T-cell (primary cell): ENCODE measurements around the gene MAP4K4. TPM values are rescaled to one million over a fixed set of nuclear protein-coding genes. Genes with fewer than 3 reads are reported as not detected.

Experiments
- ATAC-seq, 4 experiments: fragments of 200-7000 bp in 3 of 4; fragments of 150-1000 bp in 1 of 4; cut with Tn5 transposase; replicated peaks in 1 of 4; 1 replicate in 3 of 4; 2 replicates in 1 of 4; pipeline ENCODE4 v1.10.0; 2021; ENCODE audit warnings: moderate library complexity in 3 of 4, mild to moderate bottlenecking in 2 of 4, moderate number of reproducible peaks in 1 of 4
- CTCF ChIA-PET, 2 donors: fragments of 300-600 bp; sonication (Branson Sonifier 250); formaldehyde crosslinking; loops; one replicate each; lab custom pipeline; 2022; ENCODE audit warnings: antibody characterized with exemption in 2 of 2; lab: Charles Lee
- POLR2A ChIA-PET, 2 donors: fragments of 300-600 bp; sonication (Branson Sonifier 250); formaldehyde crosslinking; loops; one replicate each; lab custom pipeline; 2022; ENCODE audit warnings: antibody characterized with exemption in 2 of 2; lab: Charles Lee
- DNase-seq, 35 experiments: peaks; one replicate each; pipeline versions ENCODE4 v3.0.0 to v3.0.0-alpha.2; 2013 to 2023
- H3K27ac ChIP-seq: one replicate; pipeline ENCODE4 v1.5.1; 2013; ENCODE audit warnings: low read length
- H3K27me3 ChIP-seq, 2 experiments: replicated peaks in 1 of 2; 1 replicate in 1 of 2; 2 replicates in 1 of 2; pipeline versions ENCODE4 v1.6.1 to v1.7.0; 2013; ENCODE audit warnings: low read length in 1 of 2, mixed read lengths in 1 of 2; ENCODE audit not compliant: control insufficient read depth in 2 of 2, insufficient read depth in 2 of 2; ENCODE audit errors: extremely low read depth in 1 of 2
- H3K36me3 ChIP-seq, 2 donors: 1 replicate in 1 of 2; 2 replicates in 1 of 2; pipeline versions ENCODE4 v1.6.1 to v1.7.0; 2013; ENCODE audit warnings: low read length in 1 of 2; ENCODE audit not compliant: control insufficient read depth in 2 of 2, insufficient read depth in 1 of 2; ENCODE audit errors: extremely low read depth in 1 of 2
- H3K4me1 ChIP-seq, 2 experiments: 1 replicate in 1 of 2; 2 replicates in 1 of 2; pipeline versions ENCODE4 v1.6.1 to v1.7.0; 2013; ENCODE audit warnings: low read length in 2 of 2, mixed read lengths in 1 of 2; ENCODE audit not compliant: insufficient read depth in 2 of 2, control insufficient read depth in 1 of 2; ENCODE audit errors: extremely low read depth in 1 of 2
- H3K4me3 ChIP-seq, 2 donors: 1 replicate in 1 of 2; 2 replicates in 1 of 2; pipeline versions ENCODE4 v1.5.1 to v1.7.0; 2013; ENCODE audit warnings: mild to moderate bottlenecking in 2 of 2, low read length in 1 of 2, moderate library complexity in 1 of 2; ENCODE audit not compliant: control insufficient read depth in 1 of 2; ENCODE audit errors: extremely low read depth in 1 of 2
- H3K9me3 ChIP-seq: 2 replicates; pipeline ENCODE4 v1.7.0; 2013
- H3K27ac Mint-ChIP-seq, 2 donors: one replicate each; pipeline ENCODE4 v1.8.0; 2020 to 2021; ENCODE audit warnings: mild to moderate bottlenecking in 2 of 2, mixed read lengths in 2 of 2
- H3K27me3 Mint-ChIP-seq, 2 donors: one replicate each; pipeline ENCODE4 v1.8.0; 2021 to 2022; ENCODE audit warnings: mixed read lengths in 2 of 2
- H3K36me3 Mint-ChIP-seq: one replicate; pipeline ENCODE4 v1.8.0; 2021; ENCODE audit warnings: mixed read lengths
- H3K4me1 Mint-ChIP-seq, 3 donors: one replicate each; pipeline ENCODE4 v1.8.0; 2020 to 2022; ENCODE audit warnings: mixed read lengths in 3 of 3, mild to moderate bottlenecking in 1 of 3
- H3K4me3 Mint-ChIP-seq, 3 donors: one replicate each; pipeline ENCODE4 v1.8.0; 2020 to 2022; ENCODE audit warnings: mild to moderate bottlenecking in 3 of 3, mixed read lengths in 3 of 3, moderate library complexity in 3 of 3
- H3K9me3 Mint-ChIP-seq, 3 donors: one replicate each; pipeline ENCODE4 v1.8.0; 2020 to 2022; ENCODE audit warnings: mixed read lengths in 3 of 3
- WGBS: methylation state at CpG from one replicate; pipeline ENCODE4 v1.1.5; 2013; ENCODE audit warnings: missing lambda C conversion rate; ENCODE audit not compliant: insufficient coverage; 5-methylcytosine and 5-hydroxymethylcytosine counted together
- total RNA-seq, 35 experiments: library from RNA in 6 of 35; stranded (reverse) in 6 of 35; fragments of 120-200 nt in 1 of 35; gene quantifications; one replicate each; pipeline versions ENCODE4 v1.2.1 to v1.2.4 and lab custom pipeline; 2013 to 2026

Gene MAP4K4
- total RNA-seq, 5 donors from 2014 or later (not counting 1 experiment from before 2014, with no cell fraction given) = 84.2 to 148 (median 93.2) TPM

DNA sequence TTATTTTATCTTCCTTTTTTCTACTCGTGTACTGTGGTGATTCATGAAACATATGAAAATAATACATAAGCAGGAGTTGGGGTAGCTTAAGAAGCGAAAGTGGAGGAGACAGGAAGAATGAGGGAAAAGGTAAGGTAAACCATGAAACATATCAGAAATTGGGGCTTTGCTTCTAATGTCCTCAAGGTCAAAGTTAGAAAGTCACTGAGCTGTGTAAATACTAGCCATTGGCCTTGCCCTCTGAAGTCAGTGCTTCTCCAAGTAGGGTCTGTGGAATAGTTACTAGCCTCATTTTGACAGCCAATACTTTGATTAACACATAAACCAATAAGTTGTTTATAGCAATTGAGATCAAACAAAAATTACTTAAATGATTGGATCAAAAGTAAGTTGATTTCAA, 117.2 kb downstream of the MAP4K4 start:
- Histone ChIP-seq H3K9me3 (no peaks in the 10 kb centered on the region), H3K4me1 (peaks cover 17 to 23% of the 10 kb centered on the region in 2 experiments), H3K36me3 (peaks cover 0 to 4% of the 10 kb centered on the region in 2 donors), H3K4me3 (no peak overlapping the region), H3K27ac (no peak overlapping the region), H3K27me3 (no peaks in the 10 kb centered on the region)
- H3K9me3 Mint-ChIP-seq = no peaks in the 10 kb centered on the region
- H3K4me3 Mint-ChIP-seq = no peak overlapping the region
- no peaks in the 10 kb centered on the region for H3K27me3 Mint-ChIP-seq
- peaks cover 88 to 89% (median 88%) of the 10 kb centered on the region in 3 donors for H3K4me1 Mint-ChIP-seq
- H3K27ac Mint-ChIP-seq = peak overlapping the region; percentile 9 to 73
- WGBS = no CpG with 5 or more reads among the region's 2 CpGs
- DNase-seq (no peak), ATAC-seq (no peak)
- ChIA-PET CTCF (interaction anchor here in 1 of 2 donors (0.7 to 2.2 kb wide), 3 partner anchors 9 to 58 kb away, joined by 4 to 10 read pairs (median 5); no protein-coding TSS in a partner anchor), POLR2A (no interaction called here)
- peaks cover 23% of the 10 kb centered on the region for H3K36me3 Mint-ChIP-seq

DNA sequence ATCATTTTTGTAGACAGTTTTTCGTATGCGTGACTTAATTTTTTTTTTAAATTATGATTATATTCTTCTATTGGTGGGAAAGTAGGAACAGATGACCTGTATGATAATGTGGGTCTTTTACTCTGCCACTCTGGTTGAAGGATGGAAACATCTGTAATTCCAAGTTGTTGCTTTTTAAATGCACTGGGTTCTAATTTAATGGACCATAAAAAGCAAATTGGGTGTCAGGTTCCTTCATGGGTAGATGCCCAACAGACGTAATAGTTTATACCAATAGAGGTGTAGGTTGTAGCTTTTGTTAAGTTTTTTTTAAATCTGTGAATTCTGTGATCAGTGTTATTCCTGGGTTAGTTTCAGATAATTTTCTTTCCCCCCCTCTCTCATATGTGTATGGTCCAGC, 117.6 kb downstream of the MAP4K4 start:
- POLR2A ChIA-PET = interaction anchor here in 1 of 2 donors (0.6 kb wide), 1 partner anchor 10 kb away, joined by 3 read pairs; no protein-coding TSS in a partner anchor
- Histone ChIP-seq H3K9me3 (no peaks in the 10 kb centered on the region), H3K4me1 (peaks cover 15 to 23% of the 10 kb centered on the region in 2 experiments), H3K27ac (no peak overlapping the region), H3K4me3 (no peak overlapping the region), H3K36me3 (peaks cover 0 to 4% of the 10 kb centered on the region in 2 donors), H3K27me3 (no peaks in the 10 kb centered on the region)
- ATAC-seq (no peak), DNase-seq (no peak)
- peaks cover 23% of the 10 kb centered on the region for H3K36me3 Mint-ChIP-seq
- H3K27me3 Mint-ChIP-seq = no peaks in the 10 kb centered on the region
- no peaks in the 10 kb centered on the region for H3K9me3 Mint-ChIP-seq
- WGBS = no CpG with 5 or more reads among the region's 3 CpGs
- H3K4me1 Mint-ChIP-seq = peaks cover 88 to 90% (median 88%) of the 10 kb centered on the region in 3 donors
- peak overlapping the region in 1 of 2 donors; percentile 55 for H3K27ac Mint-ChIP-seq
- no peak overlapping the region for H3K4me3 Mint-ChIP-seq
- CTCF ChIA-PET = interaction anchor here in 1 of 2 donors (0.7 to 2.2 kb wide), 3 partner anchors 8 to 59 kb away, joined by 4 to 10 read pairs (median 5); no protein-coding TSS in a partner anchor

DNA sequence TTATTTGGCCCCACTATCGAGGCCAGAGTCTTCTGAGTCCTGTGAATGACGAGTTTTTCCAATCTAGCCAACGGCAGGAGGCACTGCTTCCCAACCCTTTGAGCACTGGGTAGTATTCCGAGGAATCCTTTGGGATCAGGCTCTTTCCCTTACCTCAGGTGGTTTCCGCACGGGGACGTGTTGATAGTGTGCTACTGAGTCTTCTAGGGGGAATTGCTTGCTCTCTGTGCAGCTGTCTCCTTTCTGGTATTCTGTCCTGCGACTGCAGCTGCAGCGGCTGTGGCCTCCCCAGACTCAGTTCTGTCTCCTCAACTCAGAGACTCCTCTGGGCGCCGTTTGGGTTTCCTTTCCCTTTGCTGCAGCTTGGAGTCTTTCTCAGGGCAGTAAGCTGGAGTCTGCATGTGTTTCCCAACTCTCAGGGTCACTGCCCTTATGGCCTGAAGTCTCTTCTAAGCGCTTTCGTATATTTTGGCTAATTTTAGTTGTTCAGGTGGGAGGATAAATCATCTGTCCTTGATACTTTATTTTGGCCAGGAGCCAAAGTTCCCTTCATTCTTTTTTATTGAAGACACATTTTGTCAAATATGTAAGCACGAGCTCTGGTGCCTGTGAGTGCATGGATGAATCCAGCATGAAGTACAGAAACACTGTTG, 118.4 kb downstream of the MAP4K4 start:
- no peak for DNase-seq
- H3K27ac ChIP-seq = no peak overlapping the region
- Mint-ChIP-seq H3K27ac (peak overlapping the region; percentile 64 to 66), H3K4me1 (peaks cover 90 to 91% (median 90%) of the 10 kb centered on the region in 3 donors), H3K9me3 (no peaks in the 10 kb centered on the region), H3K4me3 (peak overlapping the region in 1 of 3 donors; percentile 7), H3K36me3 (peaks cover 23% of the 10 kb centered on the region), H3K27me3 (no peaks in the 10 kb centered on the region)
- ChIA-PET CTCF (interaction anchor here in 1 of 2 donors (1.1 to 1.7 kb wide), 2 partner anchors 10 to 49 kb away, joined by 3 to 5 read pairs; no protein-coding TSS in a partner anchor), POLR2A (interaction anchor here in 1 of 2 donors (0.6 kb wide), 1 partner anchor 10 kb away, joined by 3 read pairs; no protein-coding TSS in a partner anchor)
- no peaks in the 10 kb centered on the region for H3K27me3 ChIP-seq
- H3K36me3 ChIP-seq = peaks cover 0 to 4% of the 10 kb centered on the region in 2 donors
- H3K4me1 ChIP-seq = peaks cover 12 to 23% of the 10 kb centered on the region in 2 experiments
- H3K9me3 ChIP-seq = no peaks in the 10 kb centered on the region
- 90% methylated on average over 5 of the region's 14 CpGs for WGBS
- no peak for ATAC-seq
- H3K4me3 ChIP-seq = no peak overlapping the region

DNA sequence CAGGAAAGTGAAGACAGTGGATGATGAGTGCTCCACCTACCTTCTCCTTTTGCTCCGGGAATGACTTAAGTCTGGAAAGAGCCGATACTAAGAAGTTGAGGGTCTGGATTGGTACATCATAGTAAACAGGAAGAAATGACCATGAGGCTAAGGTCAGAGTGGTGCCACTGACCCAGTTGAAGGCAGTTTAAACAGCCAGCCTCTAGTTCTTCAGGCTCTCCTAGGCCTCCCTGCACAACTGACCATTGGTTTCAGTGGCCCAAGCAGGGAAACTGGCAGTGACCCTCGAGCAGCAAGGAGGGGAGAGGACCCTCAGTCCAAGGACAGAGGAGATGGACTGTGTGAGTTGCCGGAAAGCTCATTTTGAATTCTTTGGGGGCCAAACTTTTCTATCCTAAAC, 119.1 kb downstream of the MAP4K4 start:
- CTCF ChIA-PET = interaction anchor here (0.7 to 1.1 kb wide), 3 partner anchors 12 to 1141 kb away, joined by 3 read pairs; no protein-coding TSS in a partner anchor
- WGBS = no CpG with 5 or more reads among the region's 4 CpGs
- Mint-ChIP-seq H3K9me3 (no peaks in the 10 kb centered on the region), H3K36me3 (peaks cover 20% of the 10 kb centered on the region), H3K4me1 (peaks cover 91 to 93% (median 93%) of the 10 kb centered on the region in 3 donors), H3K27me3 (no peaks in the 10 kb centered on the region), H3K4me3 (no peak overlapping the region), H3K27ac (peak overlapping the region; percentile 64 to 66)
- Histone ChIP-seq H3K36me3 (peaks cover 0 to under 1% of the 10 kb centered on the region in 2 donors), H3K4me3 (no peak overlapping the region), H3K27ac (no peak overlapping the region), H3K27me3 (no peaks in the 10 kb centered on the region), H3K9me3 (no peaks in the 10 kb centered on the region), H3K4me1 (peaks cover 12 to 23% of the 10 kb centered on the region in 2 experiments)
- no peak for ATAC-seq
- POLR2A ChIA-PET = no interaction called here
- no peak for DNase-seq

DNA sequence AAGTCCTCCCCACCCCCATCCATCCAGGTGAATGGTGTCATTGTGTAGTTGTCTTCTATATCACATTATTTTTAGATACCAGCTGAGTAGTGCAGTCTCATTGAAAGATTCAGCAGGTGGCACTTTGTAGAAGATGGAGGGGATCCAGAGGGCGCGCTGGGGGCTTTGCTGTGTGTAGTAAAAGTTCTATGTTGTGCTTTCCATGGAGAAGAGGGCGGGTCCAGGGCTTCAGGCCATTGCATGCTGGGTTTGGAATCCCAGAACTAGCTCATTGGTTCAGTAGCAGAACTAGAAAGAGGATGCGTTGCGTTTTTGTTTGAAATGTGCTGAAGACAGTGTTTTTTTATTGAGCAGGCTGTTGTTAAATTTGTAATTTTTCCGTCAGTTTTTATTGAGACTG, 120.0 kb downstream of the MAP4K4 start:
- Mint-ChIP-seq H3K4me1 (peaks cover 83 to 87% (median 85%) of the 10 kb centered on the region in 3 donors), H3K9me3 (no peaks in the 10 kb centered on the region), H3K4me3 (no peak overlapping the region), H3K27me3 (no peaks in the 10 kb centered on the region), H3K27ac (peak overlapping the region; percentile 16 to 82), H3K36me3 (peaks cover 14% of the 10 kb centered on the region)
- H3K4me1 ChIP-seq = peaks cover 14 to 22% of the 10 kb centered on the region in 2 experiments
- no peaks in the 10 kb centered on the region for H3K36me3 ChIP-seq
- ChIA-PET CTCF (interaction anchor here in 1 of 2 donors (1.0 kb wide), 1 partner anchor 11 kb away, joined by 3 read pairs; no protein-coding TSS in a partner anchor), POLR2A (no interaction called here)
- DNase-seq = no peak
- H3K4me3 ChIP-seq = no peak overlapping the region
- 98% methylated on average over 5 of the region's 6 CpGs for WGBS
- no peaks in the 10 kb centered on the region for H3K27me3 ChIP-seq
- no peak overlapping the region for H3K27ac ChIP-seq
- H3K9me3 ChIP-seq = no peaks in the 10 kb centered on the region
- ATAC-seq = no peak
